Fibroblast of lung (primary cell): ENCODE measurements around the gene PRLR. TPM values are rescaled to one million over a fixed set of nuclear protein-coding genes. Genes with fewer than 3 reads are reported as not detected.

Experiments
- DNase-seq, 2 donors: peaks; one replicate each; pipeline versions ENCODE4 v3.0.0 to v3.0.0-alpha.2; 2010; ENCODE audit warnings: low read depth in 2 of 2
- H2AFZ ChIP-seq: 2 replicates; pipeline ENCODE4 v1.5.1; 2012; ENCODE audit warnings: low read length, control low read depth, inconsistent platforms
- H3K27ac ChIP-seq: 2 replicates; pipeline ENCODE4 v1.5.1; 2011; ENCODE audit warnings: low read length, control low read depth; ENCODE audit not compliant: insufficient read depth
- H3K27me3 ChIP-seq: 2 replicates; pipeline ENCODE4 v1.5.1; 2011; ENCODE audit warnings: mild to moderate bottlenecking, low read length; ENCODE audit not compliant: control insufficient read depth, insufficient read depth
- H3K36me3 ChIP-seq: 2 replicates; pipeline ENCODE4 v1.5.1; 2011; ENCODE audit warnings: low read length; ENCODE audit not compliant: control insufficient read depth, insufficient read depth
- H3K4me1 ChIP-seq: 2 replicates; pipeline ENCODE4 v1.5.1; 2011; ENCODE audit warnings: low read length; ENCODE audit not compliant: control insufficient read depth, insufficient read depth; ENCODE audit errors: extremely low read depth
- H3K4me2 ChIP-seq: 2 replicates; pipeline ENCODE4 v1.5.1; 2011; ENCODE audit warnings: low read length, control low read depth; ENCODE audit not compliant: insufficient read depth; ENCODE audit errors: extremely low read depth
- H3K4me3 ChIP-seq, 4 experiments: fragments of 200-600 bp in 1 of 4; sonication (generic) in 1 of 4; replicated peaks in 1 of 4; 2 replicates each; pipeline ENCODE4 v1.5.1; 2011 to 2016; ENCODE audit warnings: low read length in 4 of 4, low read depth in 3 of 4, mild to moderate bottlenecking in 3 of 4, control low read depth in 2 of 4, inconsistent platforms in 1 of 4, mixed read lengths in 1 of 4; ENCODE audit not compliant: insufficient read depth in 1 of 4; ENCODE audit errors: control extremely low read depth in 1 of 4
- H3K79me2 ChIP-seq: 2 replicates; pipeline ENCODE4 v1.5.1; 2012; ENCODE audit warnings: mild to moderate bottlenecking, low read length, inconsistent platforms; ENCODE audit not compliant: control insufficient read depth, insufficient read depth
- H3K9ac ChIP-seq: 2 replicates; pipeline ENCODE4 v1.5.1; 2011; ENCODE audit warnings: mild to moderate bottlenecking, low read length, control low read depth; ENCODE audit not compliant: insufficient read depth
- H3K9me3 ChIP-seq: 2 replicates; pipeline ENCODE4 v1.5.1; 2012; ENCODE audit warnings: low read depth, low read length; ENCODE audit not compliant: control insufficient read depth, insufficient read depth
- H4K20me1 ChIP-seq: 2 replicates; pipeline ENCODE4 v1.5.1; 2011; ENCODE audit warnings: low read length; ENCODE audit not compliant: control insufficient read depth, insufficient read depth; ENCODE audit errors: extremely low read depth
- EZH2 ChIP-seq: IDR thresholded peaks from 2 replicates; pipeline ENCODE4 v1.5.1; 2012; ENCODE audit warnings: low read length, control low read depth, mild to moderate bottlenecking; ENCODE audit errors: missing control alignments
- polyA plus RNA-seq, 2 donors: library from polyadenylated mRNA; depleted of rRNA in 1 of 2; stranded (reverse) in 1 of 2; unstranded in 1 of 2; fragments of >200 nt; gene quantifications; 2 replicates each; pipeline ENCODE4 v1.2.1, GENCODE V29; 2011 to 2012; ENCODE audit warnings: missing spikeins in 1 of 2
- total RNA-seq: library from RNA; depleted of rRNA; stranded (reverse); fragments of >200 nt; gene quantifications from 2 replicates; pipeline ENCODE4 v1.2.1, GENCODE V29; 2014
- TF ChIP-seq, protein P1 (sequence below), 2 donors: IDR thresholded peaks in 1 of 2; conservative IDR thresholded peaks in 1 of 2; 1 replicate in 1 of 2; 2 replicates in 1 of 2; pipeline ENCODE4 v1.5.1; 2011 to 2012; ENCODE audit warnings: low read length in 2 of 2, control low read depth in 1 of 2, inconsistent platforms in 1 of 2, low read depth in 1 of 2, mild to moderate bottlenecking in 1 of 2

PRLR gene
- total and polyA plus RNA-seq, 2 donors (not counting 1 experiment from before 2014, with no cell fraction given): 0.33 to 0.41 TPM

DNA sequence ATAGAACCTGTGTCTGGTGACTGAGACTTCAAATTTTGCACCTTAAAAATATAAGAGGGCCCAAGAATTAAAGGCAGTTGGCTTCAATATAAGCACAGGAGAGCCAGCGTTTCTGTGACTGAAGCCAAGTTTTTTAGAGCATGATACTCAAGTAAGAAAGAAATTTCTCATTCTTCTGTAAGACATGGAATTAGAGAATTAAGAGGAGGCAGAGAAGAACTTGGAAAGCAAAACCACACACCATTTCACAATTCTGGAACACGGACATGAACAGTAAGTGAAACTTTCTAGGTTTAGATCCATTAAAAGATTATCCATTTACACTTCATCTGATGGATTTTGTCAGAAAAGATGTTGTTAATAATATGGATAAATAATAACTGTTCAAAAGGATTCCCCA, 173.6 kb downstream of the PRLR start:
- Histone ChIP-seq H3K9ac (no peak overlapping the region), H3K27ac (no peak overlapping the region), H3K4me3 (no peak overlapping the region), H3K79me2 (no peaks in the 10 kb centered on the region), H3K36me3 (no peaks in the 10 kb centered on the region), H3K27me3 (no peaks in the 10 kb centered on the region), H4K20me1 (no peaks in the 10 kb centered on the region), H2AFZ (no peak overlapping the region), H3K4me2 (no peak overlapping the region), H3K9me3 (no peaks in the 10 kb centered on the region), H3K4me1 (no peaks in the 10 kb centered on the region)
- DNase-seq: peak in 1 of 2 donors; percentile 17
- TF ChIP-seq EZH2: no peak
- TF ChIP-seq, protein P1, sequence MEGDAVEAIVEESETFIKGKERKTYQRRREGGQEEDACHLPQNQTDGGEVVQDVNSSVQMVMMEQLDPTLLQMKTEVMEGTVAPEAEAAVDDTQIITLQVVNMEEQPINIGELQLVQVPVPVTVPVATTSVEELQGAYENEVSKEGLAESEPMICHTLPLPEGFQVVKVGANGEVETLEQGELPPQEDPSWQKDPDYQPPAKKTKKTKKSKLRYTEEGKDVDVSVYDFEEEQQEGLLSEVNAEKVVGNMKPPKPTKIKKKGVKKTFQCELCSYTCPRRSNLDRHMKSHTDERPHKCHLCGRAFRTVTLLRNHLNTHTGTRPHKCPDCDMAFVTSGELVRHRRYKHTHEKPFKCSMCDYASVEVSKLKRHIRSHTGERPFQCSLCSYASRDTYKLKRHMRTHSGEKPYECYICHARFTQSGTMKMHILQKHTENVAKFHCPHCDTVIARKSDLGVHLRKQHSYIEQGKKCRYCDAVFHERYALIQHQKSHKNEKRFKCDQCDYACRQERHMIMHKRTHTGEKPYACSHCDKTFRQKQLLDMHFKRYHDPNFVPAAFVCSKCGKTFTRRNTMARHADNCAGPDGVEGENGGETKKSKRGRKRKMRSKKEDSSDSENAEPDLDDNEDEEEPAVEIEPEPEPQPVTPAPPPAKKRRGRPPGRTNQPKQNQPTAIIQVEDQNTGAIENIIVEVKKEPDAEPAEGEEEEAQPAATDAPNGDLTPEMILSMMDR (conservative IDR thresholded peaks at IDR 0.05 in 1 of 2, IDR thresholded peaks at IDR 0.05 in 1 of 2; ENCODE audit: low read depth in 1 of 2, low read length in 2 of 2): no peak

DNA sequence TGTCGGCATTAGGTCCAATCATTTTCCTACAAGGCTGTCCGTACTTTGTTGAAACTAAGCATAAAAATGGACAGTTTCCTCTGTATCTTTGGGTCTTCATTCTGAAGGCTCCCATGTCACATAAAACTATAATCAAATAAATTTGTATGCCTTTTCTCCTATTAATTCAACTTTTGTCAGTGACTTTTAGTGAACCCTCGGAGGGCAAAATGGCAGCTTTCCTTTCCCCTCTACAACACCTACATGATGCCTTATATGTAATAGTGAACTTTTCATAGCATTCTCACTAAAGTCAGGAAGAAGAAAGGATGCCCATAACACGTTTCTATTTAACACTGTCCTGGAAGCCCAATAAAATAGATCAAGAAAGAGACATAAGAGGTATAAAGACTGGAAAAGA, 177.4 kb downstream of the PRLR start:
- no peak overlapping the region for H3K9ac ChIP-seq
- H3K27me3 ChIP-seq: no peaks in the 10 kb centered on the region
- H3K4me2 ChIP-seq: no peak overlapping the region
- H3K4me1 ChIP-seq: no peaks in the 10 kb centered on the region
- no peaks in the 10 kb centered on the region for H3K79me2 ChIP-seq
- H2AFZ ChIP-seq: no peak overlapping the region
- H3K9me3 ChIP-seq: no peaks in the 10 kb centered on the region
- DNase-seq: no peak
- no peaks in the 10 kb centered on the region for H4K20me1 ChIP-seq
- H3K36me3 ChIP-seq: no peaks in the 10 kb centered on the region
- TF ChIP-seq, protein P1 (conservative IDR thresholded peaks at IDR 0.05 in 1 of 2, IDR thresholded peaks at IDR 0.05 in 1 of 2; ENCODE audit: low read depth in 1 of 2, low read length in 2 of 2): no peak
- TF ChIP-seq EZH2: no peak
- no peak overlapping the region for H3K4me3 ChIP-seq
- H3K27ac ChIP-seq: no peak overlapping the region

DNA sequence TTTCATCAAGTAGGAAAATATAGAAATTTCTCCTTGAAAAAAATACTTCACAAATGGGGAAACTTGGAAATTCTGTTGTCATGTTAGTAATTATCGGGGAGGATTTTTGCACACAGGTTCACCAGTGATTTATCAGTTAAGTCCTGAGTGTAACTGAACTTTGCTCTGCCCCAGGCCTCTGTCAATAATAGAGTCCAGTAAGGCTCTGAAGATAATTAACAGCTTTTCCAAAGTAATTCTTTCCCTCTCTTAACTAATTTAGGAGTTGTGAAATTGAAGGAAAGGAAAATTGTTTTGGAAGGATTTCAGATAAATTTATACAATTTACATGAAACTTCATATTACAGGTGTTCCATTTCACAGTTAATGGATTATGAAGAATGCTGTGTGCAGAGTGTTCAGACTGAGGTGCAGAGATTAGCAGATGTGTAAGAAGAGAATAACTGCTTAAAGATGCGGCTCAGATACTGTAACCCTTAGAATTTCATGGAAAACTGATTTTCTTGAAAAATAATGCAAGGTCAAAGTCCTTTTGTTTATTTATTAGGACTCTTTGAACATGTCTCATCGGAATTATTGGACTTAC, 179.7 kb downstream of the PRLR start:
- no peaks in the 10 kb centered on the region for H3K36me3 ChIP-seq
- H3K9ac ChIP-seq: no peak overlapping the region
- no peak for TF ChIP-seq EZH2
- TF ChIP-seq, protein P1 (conservative IDR thresholded peaks at IDR 0.05 in 1 of 2, IDR thresholded peaks at IDR 0.05 in 1 of 2; ENCODE audit: low read depth in 1 of 2, low read length in 2 of 2): no peak
- H3K4me1 ChIP-seq: peaks cover 10% of the 10 kb centered on the region
- no peak overlapping the region for H2AFZ ChIP-seq
- H3K27ac ChIP-seq: no peak overlapping the region
- H4K20me1 ChIP-seq: no peaks in the 10 kb centered on the region
- H3K4me2 ChIP-seq: no peak overlapping the region
- H3K4me3 ChIP-seq: no peak overlapping the region
- no peak for DNase-seq
- H3K79me2 ChIP-seq: no peaks in the 10 kb centered on the region
- H3K27me3 ChIP-seq: no peaks in the 10 kb centered on the region
- no peaks in the 10 kb centered on the region for H3K9me3 ChIP-seq
